NCI-H2029 treated with DMSO at 0.1 percent for 48 hours (cell line): Measurements from ENCODE around the gene RPS5.
"Not testable (repeated sequence)": the region's sequence is repeated elsewhere in the genome, so short reads cannot be mapped to it uniquely, and the experiment has no call there.

Experiments
- DNase-seq: peaks from one replicate; lab custom pipeline; 2025; lab: John Stamatoyannopoulos, UW

Gene RPS5

DNA sequence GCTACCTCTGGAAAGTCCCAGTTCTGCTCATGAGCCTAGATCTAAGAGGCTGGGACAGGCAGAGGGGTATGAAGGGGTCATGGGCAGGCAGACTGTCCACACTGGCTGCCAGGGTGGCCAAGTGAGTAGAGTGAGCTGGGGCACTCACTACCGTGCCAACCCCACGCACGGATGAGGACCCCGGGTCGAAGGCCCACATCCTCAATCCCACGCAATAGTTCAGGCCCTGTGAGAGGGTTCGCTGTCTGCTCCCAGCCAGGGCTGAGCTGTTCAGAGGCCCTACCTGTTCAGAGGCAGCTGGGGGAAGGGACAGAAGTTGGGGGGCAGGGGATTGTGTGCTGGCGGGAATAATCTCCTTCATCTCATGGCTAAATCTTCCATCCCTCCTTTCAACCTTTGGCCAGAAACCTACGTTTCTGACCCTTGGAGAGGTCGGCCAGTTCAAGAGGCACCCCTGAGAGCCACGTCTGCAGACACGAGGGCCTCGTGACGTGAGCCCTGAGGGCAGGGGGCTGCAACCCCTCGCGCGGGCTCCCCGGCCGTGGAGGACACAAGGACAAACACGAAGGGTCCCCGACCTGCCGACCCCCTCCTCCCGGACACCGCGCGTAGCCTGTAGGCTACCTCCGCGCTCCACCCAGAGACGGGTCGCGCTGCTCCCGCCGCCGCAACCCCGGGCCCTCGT is 1.0 kb upstream of the RPS5 start:
- DNase-seq = no peak

DNA sequence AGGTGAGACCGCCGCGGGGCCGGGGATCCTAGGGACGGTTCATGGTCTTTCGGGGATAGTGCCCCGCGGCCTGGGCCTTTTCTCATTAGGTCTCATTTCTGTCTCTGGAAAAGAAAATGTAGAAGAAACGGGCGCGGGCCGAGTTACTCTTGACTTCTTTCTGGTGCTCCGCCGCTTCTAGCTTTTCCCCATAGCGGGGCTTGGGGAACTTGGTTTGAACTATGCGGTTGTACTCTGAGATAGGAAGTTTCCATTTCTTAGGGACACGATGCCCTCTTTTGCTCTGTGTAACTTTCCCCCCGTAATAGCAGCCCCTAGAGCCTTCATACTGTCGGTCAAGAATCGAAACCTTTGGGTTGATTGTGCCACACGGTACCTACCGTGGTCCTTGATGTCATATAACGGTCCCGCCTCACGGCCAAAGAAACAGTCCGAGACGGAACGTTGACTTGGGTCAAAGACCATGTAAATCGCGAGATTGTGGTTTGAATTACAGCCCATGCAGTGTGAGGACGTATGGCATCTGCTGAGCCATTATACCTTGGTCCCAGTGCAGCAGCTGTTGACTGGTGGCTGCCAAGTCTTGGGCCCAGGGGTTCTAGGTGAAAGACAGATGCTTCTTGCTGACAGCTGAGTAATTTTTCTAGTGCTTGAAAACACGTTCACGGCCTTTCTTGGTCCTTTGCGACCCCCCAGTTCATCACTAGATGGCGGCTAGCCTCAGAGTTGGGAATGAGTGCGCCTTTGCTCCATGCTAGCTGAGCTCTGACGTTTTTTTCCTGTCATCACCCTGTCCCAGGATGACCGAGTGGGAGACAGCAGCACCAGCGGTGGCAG is 487 bp downstream of the RPS5 start:
- no peak for DNase-seq

DNA sequence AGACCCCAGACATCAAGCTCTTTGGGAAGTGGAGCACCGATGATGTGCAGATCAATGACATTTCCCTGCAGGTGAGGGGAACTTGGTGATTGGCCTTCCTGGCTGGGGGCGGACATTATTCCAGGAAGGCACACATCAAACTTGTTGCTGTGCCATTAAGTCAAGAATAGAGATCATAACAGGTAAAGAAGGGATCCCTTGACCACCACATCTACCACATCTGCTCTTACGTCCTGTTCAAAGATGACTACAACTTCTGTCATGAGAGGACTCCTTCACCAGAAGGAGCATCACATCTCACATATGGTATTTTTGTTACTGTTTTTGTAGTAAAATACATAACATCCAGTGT is 1.1 kb downstream of the RPS5 start:
- no peak for DNase-seq

DNA sequence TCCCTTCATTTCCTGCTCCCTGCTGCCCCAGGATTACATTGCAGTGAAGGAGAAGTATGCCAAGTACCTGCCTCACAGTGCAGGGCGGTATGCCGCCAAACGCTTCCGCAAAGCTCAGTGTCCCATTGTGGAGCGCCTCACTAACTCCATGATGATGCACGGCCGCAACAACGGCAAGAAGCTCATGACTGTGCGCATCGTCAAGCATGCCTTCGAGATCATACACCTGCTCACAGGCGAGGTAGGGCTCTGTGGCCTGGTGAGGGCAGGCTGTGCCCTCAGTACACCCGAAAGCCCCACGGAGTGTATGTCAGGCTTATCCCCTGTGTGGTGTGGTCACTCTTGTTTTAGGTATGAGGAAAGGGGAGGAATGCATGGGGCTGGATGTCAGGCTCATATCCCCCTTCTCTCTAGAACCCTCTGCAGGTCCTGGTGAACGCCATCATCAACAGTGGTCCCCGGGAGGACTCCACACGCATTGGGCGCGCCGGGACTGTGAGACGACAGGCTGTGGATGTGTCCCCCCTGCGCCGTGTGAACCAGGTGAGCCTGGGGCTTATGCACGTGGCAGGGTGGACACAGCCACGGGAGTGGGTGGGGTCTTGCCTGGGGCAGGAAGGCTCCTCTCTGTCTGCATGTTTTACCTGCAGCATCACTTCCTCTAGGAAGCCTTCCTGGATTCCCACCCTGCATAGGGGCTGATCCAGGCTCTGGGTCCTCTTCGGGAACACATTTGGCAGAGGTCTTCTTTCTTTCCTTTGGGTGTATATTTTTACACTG is 6.1 kb downstream of the RPS5 start:
- DNase-seq = no peak

DNA sequence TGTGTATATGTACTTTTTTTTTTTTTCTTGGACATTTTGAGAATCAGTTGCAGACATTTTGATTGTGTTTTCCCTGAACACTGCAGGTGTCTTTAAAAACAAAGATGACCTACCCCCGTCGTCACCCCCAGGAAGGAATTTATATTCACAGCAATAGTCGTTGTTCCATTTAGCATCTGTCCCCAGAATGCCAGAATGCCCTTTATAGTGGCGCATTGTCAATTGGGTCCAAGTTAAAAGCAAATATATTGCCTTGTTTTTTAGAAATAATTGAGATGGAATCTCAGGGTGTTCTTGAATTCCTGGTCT is 6.6 kb downstream of the RPS5 start:
- no peak for DNase-seq

DNA sequence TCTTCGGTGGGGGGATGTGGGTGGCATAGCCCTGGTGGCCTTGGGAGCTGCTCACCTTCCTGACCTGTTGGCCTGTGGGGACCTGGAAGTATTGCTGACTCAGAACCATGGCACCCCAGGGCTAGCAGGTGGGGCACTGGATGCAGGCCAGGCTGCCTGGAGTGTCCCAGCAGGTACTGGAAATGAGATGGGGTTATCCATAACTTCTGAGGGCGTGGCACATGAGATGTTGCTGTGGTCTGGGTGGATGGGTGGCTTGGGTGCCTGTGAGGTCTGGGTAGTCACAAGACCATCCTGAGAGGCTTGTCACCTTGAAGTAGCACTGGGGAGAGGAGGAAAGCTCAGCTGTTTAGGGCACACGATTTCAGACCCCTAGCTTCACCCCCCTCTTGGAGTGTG is 7.8 kb downstream of the RPS5 start:
- no peak for DNase-seq

DNA sequence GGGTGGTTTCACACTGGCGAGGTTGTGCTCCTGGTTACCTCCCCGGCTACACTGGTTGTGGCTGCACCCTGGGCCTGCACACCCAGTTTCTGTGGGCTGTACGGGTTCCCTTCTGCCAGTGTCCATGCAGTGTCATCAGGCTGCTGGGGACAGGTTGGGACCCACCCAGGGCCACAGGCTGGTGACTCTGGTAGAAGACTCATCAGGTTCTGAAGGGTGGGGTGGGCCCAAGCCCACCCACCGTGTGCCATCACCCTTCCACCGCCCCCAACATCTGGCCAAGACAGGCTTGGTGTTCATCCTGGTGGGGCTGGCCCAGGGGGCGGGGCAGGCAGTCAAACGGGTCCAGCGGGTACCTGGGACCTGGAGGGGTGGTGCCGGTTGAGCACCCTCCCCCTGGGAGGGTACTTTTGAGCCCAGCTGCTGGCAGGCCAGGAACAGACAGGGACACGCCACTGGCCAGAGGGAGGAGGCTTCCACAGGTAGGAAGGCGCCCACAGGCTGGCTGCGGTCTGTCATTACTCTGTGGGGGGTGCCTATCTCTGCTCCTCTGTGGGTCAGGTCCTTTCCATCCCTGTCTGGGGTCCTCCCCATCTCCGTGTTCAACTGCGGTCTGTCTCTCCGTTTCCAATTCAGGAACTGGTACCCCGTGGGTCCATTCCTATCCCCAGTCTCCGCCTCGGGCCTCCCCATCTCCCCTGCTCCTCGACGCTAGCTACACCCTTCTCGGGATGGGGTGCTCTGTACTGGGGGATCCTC is 8.3 kb downstream of the RPS5 start, which contains the start of gene RNF225:
Gene RNF225, plus strand, starts transcription at position 437 of the 759 bp plus-strand sequence. CDS start 434 bp downstream, outside the sequence.
- DNase-seq = no peak

DNA sequence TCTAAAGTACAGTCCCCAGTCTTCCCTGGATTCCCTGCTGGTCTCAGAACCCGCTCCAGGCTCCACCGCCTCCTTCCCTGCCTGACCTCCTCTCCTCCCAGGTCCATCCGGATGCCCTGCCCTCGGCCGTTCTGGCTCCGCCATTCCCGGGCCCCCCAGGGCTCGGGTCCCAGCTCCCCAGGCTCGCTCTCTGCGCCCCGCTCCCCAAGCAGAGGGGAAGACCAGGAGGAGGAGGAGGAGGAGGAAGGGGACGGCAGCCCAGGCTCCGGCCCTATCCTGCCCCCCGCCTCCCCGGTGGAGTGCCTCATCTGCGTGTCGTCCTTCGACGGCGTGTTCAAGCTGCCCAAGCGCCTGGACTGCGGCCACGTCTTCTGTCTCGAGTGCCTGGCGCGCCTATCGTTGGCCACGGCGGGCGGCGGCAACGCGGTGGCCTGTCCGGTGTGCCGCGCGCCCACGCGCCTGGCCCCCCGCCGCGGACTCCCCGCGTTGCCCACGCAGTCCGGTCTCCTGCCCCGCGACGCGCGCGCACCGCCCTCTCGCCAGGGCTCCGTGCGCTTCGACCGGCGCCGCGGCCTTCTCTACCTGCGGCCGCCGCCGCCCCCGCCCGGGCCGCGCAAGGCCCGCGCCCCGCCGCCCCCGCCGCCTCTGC is 9.0 kb downstream of the RPS5 start:
- no peak for DNase-seq

DNA sequence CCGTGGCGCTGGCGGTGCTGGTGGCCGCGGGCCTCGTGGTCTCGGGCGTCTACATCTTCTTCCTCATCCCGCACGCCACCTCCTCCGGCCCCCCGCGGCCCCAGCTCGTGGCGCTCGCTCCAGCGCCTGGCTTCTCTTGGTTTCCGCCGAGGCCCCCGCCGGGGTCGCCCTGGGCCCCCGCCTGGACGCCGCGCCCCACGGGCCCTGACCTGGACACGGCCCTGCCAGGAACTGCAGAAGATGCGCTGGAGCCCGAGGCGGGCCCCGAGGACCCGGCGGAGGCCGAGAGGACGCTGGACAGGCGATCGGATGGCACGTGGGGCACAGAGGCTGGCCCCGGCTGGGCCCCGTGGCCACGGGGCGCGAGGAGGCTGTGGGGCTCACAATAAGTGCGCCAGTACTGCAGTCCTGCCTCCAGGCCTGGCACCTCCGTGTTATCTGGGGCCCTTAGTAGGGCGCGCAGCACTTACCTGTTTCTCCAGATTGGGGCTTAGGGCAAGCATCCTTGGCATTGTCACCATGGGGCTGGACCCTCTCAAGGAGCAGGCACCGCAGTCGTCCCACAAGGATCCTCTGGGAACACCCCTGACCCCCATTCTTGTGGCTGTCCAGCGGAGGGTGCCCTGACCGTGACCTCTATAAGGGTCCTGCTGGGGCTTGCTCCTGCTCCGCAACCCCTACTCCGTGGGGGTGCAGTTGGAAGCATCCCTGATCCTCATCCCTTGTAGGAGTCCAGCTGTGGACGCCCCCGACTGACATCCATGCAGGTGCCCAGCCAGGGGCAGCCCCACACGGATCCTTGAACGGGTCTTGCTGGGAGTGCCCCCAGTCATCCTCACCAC is 9.8 kb downstream of the RPS5 start:
- no peak for DNase-seq

DNA sequence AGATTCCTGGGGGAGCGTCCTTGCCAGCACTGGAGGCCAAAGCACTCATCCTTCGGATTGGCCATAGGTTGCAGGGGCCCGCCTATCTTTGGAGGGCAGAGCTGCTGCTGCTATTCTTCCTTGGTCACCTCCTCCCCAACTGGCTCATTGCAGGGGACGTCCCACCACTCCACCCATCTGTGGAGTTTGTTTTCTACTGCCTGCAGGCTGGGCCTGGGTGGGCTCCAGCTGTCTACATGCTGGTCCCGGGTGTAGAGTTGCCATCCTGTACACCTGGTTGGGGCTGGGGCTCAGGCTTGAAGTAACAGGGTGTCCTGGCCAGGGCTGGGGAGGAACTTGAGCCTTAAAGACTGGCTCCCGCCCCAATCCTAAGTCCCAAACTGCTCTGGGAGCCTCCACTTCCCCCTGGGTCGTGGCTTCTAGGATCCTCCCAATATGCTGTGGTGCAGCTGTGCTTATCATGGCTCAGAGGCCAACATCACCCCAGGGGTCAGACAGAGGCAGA is 10.5 kb downstream of the RPS5 start:
- no peak for DNase-seq

DNA sequence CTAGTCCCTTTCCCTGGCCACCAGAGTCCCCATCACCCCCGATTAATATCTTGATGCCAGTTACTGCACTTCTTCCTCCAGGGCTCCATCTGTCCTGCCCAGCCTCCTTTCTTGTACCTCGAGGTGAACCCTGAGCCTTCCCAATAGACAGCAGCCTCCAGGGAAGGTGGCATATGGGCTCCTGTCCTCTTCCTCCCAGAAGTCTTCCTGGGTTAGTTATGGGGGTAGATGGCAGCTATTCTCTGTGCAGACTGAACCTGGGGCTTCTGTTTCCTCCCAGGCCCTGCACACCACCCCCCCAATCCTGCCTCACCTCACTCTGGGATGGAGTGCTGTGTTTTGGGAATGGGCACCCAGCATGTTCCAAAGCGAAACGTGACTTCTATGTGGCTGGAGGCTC is 11.0 kb downstream of the RPS5 start:
- DNase-seq = no peak

DNA sequence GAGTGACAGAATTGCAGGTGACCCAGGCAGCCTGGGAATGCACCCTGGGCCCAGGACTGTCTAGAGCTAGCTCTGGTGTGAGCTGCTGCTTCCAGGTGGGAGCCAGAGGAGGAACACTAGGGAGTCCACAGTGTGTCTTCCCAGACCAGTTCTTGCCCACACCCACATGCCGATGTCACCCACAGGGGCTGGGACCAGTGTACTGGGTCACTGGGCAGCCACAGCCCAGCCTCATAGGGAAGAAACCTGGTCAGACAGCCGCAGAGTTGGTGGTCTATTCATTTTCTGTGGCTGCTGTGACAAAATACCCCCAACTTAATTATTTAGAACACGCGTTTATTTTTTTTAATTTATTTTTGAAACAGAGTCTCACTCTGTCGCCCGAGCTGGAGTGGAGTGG is 11.5 kb downstream of the RPS5 start:
- no peak for DNase-seq

DNA sequence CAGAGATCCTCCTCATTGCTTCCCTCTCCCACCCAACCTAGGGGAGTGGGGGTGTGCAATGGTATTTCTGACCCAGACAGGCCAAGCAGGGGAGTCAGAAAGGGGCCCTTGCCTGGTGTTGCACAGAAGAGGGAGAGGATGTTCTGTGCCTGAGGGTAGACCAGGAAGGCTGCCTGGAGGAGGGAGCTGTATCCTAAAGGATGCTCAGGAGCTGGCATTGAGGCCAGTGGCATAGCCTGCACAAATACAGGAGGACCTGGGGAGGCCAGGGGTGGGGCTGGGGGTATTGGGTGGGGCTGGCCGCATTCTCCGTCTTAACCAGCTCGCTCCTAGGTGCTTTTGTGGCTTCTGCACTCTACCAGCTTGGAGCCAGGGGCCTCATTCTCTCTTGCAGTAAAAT is 12.8 kb downstream of the RPS5 start:
- DNase-seq = no peak

DNA sequence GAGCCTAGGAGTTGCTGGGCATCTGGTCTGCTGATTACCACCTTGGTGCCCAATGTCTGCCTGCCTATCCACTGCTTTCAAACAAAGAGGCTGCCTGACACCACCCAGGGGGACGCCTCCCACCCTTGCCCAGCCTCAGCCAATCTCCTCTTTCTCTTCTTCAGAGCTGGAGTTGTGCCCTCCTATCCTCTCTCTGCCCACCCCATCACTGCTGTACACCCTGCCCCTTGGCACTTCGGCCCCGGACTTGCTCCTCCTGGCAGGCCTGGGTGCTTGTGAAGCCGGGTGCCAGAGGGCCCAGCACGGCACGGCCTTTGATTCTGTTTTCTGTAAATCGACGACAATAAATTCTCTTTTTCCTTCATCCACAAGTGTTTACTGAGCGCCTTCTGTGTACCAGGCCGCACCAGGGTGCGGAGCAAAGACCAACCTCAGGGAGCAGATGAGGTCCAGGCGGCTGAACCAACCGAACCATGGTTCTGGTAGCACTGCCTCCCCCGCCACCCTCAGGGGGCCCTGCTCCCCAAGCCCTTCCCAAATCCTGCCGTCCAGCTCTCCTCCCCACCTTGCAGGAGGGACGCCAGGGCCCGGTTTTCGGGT is 13.3 kb downstream of the RPS5 start:
- DNase-seq = no peak

DNA sequence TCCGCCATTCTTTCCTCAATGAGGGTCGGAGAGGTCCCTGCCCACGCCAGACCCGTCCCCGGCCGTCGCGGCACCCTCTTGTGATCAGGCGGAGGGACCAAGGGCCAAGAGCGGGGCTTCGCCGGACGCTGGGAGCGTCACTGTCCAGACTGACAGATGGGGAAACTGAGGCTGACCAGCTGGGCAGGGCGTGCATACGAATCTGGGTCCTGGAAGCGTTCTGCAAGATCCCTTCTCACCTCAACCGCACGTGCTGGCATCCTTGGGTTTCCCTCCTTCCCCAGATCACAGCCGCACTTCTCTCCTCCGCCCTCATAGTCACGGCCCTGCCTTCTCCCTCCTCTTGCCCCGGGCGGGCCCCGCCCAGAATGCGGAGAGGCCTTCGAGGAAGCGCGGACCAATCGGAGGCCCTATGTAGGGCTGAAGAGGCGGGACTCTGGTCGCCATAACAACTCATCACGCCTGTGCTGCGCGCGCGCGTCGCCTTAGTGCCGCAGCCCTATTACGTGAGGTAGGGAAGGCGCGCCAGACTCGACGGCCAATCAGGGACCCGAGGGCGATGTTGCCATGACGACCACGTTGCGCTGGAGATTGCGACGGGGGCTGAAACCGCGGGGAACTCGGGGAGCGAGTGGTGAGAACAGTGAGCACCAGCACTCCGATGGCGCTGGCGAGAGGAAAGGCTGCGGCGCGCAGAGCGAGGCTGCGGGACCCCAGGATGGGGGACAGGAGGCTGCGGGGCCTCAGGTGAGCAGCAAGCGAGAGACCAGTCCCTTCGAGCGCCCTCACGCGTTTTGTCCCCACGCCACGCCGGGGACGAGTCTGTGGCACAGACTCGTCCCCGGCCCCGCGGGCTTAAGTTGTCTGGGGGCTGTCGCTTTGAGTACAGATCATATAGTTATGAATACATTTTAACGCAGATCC is 14.1 kb downstream of the RPS5 start:
- DNase-seq = peak; percentile 91

DNA sequence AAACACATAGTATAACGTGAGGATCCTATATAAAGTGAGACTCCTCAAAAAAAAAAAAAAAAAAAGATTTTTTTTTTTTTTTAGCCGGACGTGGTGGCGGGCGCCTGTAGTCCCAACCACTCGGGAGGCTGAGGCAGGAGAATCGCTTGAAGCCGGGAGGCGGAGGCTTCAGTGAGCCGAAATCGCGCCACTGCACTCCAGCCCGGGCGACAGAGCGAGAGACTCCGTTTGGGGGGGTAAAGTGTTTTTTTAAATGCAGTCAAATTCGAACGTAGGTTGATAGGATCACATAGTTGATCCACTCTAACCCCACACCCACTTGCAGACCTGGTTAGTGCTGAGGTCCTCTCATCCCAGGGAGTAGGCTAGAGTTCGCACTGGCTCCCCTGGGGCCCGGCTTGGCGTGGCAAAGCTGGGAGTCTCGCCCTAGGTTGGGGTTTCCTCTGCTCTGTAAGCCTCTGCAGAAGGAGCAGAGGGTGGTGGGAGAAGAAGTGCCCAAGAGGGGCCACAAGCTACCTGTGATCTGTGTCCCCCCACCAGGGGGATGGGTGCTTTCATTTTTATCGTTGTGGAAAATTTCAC is 14.9 kb downstream of the RPS5 start:
- DNase-seq = no peak

DNA sequence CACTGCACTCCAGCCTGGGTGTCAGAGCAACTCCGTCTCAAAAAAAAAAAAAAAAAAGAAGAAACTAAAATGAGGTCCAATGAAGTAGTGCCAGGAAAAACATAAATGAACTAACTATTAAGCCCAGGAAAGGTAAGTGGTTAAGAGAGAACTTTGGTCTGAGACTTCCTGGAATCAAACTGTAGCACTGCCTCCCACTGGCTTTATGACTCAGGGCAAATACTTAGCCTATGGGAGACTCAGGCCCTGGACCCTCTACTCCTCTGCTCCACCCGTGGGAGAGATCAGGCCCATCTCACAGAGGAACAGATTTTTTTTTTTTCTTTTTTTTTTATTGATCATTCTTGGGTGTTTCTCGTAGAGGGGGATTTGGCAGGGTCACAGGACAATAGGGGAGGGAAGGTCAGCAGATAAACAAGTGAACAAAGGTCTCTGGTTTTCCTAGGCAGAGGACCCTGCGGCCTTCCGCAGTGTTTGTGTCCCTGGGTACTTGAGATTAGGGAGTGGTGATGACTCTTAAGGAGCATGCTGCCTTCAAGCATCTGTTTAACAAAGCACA is 16.9 kb downstream of the RPS5 start:
- DNase-seq = not testable (repeated sequence)
